ENCODE results near the gene CBR3. TPM values are rescaled to one million over a fixed set of nuclear protein-coding genes. Genes with fewer than 3 reads are reported as not detected.
A peak's percentile ranks its signal among the peaks of the same experiment; 100 is the strongest.

The CBR3 gene
- total and polyA plus RNA-seq, 9 of the 15 experiments (the other 6 are each of a cell fraction or from before 2014, with no cell fraction given) = not detected

DNA sequence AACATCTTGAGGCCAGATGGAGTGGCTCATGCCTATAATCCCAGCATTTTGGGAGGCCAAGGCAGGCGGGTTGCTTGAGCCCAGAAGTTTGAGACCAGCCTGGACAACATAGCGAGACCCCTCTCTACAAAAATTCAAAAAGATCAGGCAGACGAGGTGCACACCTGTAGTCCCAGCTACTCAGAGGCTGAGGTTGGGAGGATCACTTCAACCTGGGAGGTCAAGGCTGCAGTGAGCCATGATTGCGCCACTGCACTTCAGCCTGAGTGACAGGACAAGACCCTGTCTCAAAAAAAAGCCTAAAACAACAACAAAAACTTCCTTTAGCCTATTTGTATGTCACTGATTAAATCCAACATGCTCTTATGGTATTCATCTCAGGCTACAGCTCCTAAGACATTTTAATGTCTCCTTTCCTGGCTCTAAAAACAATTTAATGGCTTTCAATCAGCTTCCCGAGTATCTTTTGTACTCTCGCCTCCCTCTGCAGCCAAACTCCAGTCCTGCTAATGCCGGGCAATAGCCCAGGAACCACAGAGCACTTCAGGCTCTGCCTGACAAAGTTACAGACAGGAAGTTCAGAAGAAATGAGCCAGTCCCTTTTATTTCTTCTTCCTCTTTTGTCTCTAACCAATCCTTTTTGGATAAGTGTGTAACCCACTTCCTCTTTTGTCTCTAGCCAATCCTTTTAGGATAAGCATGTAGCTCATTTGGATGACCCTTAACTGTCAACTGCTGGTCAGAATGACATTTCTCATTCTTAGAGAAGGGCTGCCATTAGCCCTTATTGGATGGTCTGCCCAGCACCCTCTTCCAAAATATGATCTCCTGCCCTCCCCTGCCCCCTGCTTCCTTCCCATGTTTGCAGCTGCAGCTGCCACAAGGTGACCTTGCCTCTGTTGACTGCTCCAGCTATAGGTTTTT is 15.2 kb downstream of the CBR3 start (continued):
- TF ChIP-seq, protein P1, sequence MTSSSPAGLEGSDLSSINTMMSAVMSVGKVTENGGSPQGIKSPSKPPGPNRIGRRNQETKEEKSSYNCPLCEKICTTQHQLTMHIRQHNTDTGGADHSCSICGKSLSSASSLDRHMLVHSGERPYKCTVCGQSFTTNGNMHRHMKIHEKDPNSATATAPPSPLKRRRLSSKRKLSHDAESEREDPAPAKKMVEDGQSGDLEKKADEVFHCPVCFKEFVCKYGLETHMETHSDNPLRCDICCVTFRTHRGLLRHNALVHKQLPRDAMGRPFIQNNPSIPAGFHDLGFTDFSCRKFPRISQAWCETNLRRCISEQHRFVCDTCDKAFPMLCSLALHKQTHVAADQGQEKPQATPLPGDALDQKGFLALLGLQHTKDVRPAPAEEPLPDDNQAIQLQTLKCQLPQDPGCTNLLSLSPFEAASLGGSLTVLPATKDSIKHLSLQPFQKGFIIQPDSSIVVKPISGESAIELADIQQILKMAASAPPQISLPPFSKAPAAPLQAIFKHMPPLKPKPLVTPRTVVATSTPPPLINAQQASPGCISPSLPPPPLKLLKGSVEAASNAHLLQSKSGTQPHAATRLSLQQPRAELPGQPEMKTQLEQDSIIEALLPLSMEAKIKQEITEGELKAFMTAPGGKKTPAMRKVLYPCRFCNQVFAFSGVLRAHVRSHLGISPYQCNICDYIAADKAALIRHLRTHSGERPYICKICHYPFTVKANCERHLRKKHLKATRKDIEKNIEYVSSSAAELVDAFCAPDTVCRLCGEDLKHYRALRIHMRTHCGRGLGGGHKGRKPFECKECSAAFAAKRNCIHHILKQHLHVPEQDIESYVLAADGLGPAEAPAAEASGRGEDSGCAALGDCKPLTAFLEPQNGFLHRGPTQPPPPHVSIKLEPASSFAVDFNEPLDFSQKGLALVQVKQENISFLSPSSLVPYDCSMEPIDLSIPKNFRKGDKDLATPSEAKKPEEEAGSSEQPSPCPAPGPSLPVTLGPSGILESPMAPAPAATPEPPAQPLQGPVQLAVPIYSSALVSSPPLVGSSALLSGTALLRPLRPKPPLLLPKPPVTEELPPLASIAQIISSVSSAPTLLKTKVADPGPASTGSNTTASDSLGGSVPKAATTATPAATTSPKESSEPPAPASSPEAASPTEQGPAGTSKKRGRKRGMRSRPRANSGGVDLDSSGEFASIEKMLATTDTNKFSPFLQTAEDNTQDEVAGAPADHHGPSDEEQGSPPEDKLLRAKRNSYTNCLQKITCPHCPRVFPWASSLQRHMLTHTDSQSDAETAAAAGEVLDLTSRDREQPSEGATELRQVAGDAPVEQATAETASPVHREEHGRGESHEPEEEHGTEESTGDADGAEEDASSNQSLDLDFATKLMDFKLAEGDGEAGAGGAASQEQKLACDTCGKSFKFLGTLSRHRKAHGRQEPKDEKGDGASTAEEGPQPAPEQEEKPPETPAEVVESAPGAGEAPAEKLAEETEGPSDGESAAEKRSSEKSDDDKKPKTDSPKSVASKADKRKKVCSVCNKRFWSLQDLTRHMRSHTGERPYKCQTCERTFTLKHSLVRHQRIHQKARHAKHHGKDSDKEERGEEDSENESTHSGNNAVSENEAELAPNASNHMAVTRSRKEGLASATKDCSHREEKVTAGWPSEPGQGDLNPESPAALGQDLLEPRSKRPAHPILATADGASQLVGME (CRISPR knock-in tag; IDR thresholded peaks at IDR 0.05) = no peak
- TF ChIP-seq, protein P2, sequence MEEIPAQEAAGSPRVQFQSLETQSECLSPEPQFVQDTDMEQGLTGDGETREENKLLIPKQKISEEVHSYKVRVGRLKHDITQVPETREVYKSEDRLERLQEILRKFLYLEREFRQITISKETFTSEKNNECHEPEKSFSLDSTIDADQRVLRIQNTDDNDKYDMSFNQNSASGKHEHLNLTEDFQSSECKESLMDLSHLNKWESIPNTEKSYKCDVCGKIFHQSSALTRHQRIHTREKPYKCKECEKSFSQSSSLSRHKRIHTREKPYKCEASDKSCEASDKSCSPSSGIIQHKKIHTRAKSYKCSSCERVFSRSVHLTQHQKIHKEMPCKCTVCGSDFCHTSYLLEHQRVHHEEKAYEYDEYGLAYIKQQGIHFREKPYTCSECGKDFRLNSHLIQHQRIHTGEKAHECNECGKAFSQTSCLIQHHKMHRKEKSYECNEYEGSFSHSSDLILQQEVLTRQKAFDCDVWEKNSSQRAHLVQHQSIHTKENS (CRISPR knock-in tag; IDR thresholded peaks at IDR 0.05) = no peak
- TF ChIP-seq, protein P3, sequence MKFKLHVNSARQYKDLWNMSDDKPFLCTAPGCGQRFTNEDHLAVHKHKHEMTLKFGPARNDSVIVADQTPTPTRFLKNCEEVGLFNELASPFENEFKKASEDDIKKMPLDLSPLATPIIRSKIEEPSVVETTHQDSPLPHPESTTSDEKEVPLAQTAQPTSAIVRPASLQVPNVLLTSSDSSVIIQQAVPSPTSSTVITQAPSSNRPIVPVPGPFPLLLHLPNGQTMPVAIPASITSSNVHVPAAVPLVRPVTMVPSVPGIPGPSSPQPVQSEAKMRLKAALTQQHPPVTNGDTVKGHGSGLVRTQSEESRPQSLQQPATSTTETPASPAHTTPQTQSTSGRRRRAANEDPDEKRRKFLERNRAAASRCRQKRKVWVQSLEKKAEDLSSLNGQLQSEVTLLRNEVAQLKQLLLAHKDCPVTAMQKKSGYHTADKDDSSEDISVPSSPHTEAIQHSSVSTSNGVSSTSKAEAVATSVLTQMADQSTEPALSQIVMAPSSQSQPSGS (CRISPR knock-in tag; IDR thresholded peaks at IDR 0.05) = no peak
- no peak for TF ChIP-seq PTRF (tag; IDR thresholded peaks at IDR 0.05)
- no peak for TF ChIP-seq MEF2D (tag; conservative IDR thresholded peaks at IDR 0.05; ENCODE audit: low read depth)
- TF ChIP-seq ZNF507 (tag; conservative IDR thresholded peaks at IDR 0.05) = no peak
- TF ChIP-seq NFATC3 (IDR thresholded peaks at IDR 0.05) = no peak
- no peak for TF ChIP-seq ZNF311 (CRISPR knock-in tag; IDR thresholded peaks at IDR 0.05)
- TF ChIP-seq, protein P4, sequence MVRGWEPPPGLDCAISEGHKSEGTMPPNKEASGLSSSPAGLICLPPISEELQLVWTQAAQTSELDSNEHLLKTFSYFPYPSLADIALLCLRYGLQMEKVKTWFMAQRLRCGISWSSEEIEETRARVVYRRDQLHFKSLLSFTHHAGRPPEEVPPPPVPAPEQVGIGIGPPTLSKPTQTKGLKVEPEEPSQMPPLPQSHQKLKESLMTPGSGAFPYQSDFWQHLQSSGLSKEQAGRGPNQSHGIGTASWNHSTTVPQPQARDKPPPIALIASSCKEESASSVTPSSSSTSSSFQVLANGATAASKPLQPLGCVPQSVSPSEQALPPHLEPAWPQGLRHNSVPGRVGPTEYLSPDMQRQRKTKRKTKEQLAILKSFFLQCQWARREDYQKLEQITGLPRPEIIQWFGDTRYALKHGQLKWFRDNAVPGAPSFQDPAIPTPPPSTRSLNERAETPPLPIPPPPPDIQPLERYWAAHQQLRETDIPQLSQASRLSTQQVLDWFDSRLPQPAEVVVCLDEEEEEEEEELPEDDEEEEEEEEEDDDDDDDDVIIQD (CRISPR knock-in tag; IDR thresholded peaks at IDR 0.05) = no peak
- no peak for TF ChIP-seq NR4A1 (CRISPR knock-in tag; IDR thresholded peaks at IDR 0.05)
- TF ChIP-seq NR4A1 (tag; IDR thresholded peaks at IDR 0.05) = no peak
- TF ChIP-seq, protein P5, sequence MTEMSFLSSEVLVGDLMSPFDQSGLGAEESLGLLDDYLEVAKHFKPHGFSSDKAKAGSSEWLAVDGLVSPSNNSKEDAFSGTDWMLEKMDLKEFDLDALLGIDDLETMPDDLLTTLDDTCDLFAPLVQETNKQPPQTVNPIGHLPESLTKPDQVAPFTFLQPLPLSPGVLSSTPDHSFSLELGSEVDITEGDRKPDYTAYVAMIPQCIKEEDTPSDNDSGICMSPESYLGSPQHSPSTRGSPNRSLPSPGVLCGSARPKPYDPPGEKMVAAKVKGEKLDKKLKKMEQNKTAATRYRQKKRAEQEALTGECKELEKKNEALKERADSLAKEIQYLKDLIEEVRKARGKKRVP (CRISPR knock-in tag; IDR thresholded peaks at IDR 0.05) = no peak
- TF ChIP-seq RFX5 (IDR thresholded peaks at IDR 0.05; ENCODE audit: low read depth, low read length) = no peak
- no peak for TF ChIP-seq ZNF212 (CRISPR knock-in tag; IDR thresholded peaks at IDR 0.05)
- peak; percentile 89 for TF ChIP-seq ZNF121 (CRISPR knock-in tag; conservative IDR thresholded peaks at IDR 0.05)

All from K562 (cell line).